HepG2 (cell line): ENCODE data around the gene TAOK3.

Experiments
- IRF1 ChIP-seq: sonication (generic); formaldehyde crosslinking; IDR thresholded peaks from 2 replicates; pipeline ENCODE4 v1.4.0; 2020; ENCODE audit warnings: low read depth, mild to moderate bottlenecking, missing genetic modification reagents
- KAT8 ChIP-seq: IDR thresholded peaks from 2 replicates; pipeline ENCODE4 v1.6.1; 2016; ENCODE audit warnings: missing genetic modification reagents, missing compliant biosample characterization
- RXRB ChIP-seq: IDR thresholded peaks from 2 replicates; pipeline ENCODE4 v1.6.1; 2016; ENCODE audit warnings: borderline replicate concordance, missing genetic modification reagents, missing compliant biosample characterization
- TF ChIP-seq, protein P1 (sequence below): conservative IDR thresholded peaks from 2 replicates; pipeline ENCODE4 v1.6.1; 2018; ENCODE audit warnings: missing genetic modification reagents

- TF ChIP-seq, protein P1, sequence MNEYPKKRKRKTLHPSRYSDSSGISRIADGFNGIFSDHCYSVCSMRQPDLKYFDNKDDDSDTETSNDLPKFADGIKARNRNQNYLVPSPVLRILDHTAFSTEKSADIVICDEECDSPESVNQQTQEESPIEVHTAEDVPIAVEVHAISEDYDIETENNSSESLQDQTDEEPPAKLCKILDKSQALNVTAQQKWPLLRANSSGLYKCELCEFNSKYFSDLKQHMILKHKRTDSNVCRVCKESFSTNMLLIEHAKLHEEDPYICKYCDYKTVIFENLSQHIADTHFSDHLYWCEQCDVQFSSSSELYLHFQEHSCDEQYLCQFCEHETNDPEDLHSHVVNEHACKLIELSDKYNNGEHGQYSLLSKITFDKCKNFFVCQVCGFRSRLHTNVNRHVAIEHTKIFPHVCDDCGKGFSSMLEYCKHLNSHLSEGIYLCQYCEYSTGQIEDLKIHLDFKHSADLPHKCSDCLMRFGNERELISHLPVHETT (CRISPR knock-in tag), result no peak
- TF ChIP-seq KAT8 (CRISPR knock-in tag) (no peak), RXRB (no peak), IRF1 (no peak)
Measured at GRCh38 chr12:118144499-118144898, 228.2 kb downstream of the TAOK3 start.
